GM12864 (cell line): ENCODE results near the gene PRKCZ.

Experiments
- DNase-seq: peaks from one replicate; pipeline ENCODE4 v3.0.0-alpha.2; 2011; ENCODE audit warnings: low read depth
- H3K4me3 ChIP-seq: 2 replicates; pipeline ENCODE4 v1.5.1; 2011; ENCODE audit warnings: mild to moderate bottlenecking, low read depth, low read length, control low read depth
- CTCF ChIP-seq: IDR thresholded peaks from 2 replicates; pipeline ENCODE4 v1.5.1; 2011; ENCODE audit warnings: low read depth, mild to moderate bottlenecking, moderate library complexity, low read length, control low read depth, inconsistent platforms; ENCODE audit errors: missing control alignments

The PRKCZ gene

GRCh38 chr1:2024887-2025286 is 25.3 kb upstream of the PRKCZ start:
- no peak for TF ChIP-seq CTCF
- H3K4me3 ChIP-seq, result no peak overlapping the region
- DNase-seq, result no peak

GRCh38 chr1:2025491-2025981 is 24.7 kb upstream of the PRKCZ start:
- no peak overlapping the region for H3K4me3 ChIP-seq
- no peak for DNase-seq
- TF ChIP-seq CTCF, result no peak

GRCh38 chr1:2027961-2028583 is 22.1 kb upstream of the PRKCZ start:
- no peak overlapping the region for H3K4me3 ChIP-seq
- no peak for DNase-seq
- no peak for TF ChIP-seq CTCF

- no peak for DNase-seq
- no peak overlapping the region for H3K4me3 ChIP-seq
- no peak for TF ChIP-seq CTCF
Measured at GRCh38 chr1:2028870-2029560, 21.2 kb upstream of the PRKCZ start.

GRCh38 chr1:2029561-2029960 is 20.6 kb upstream of the PRKCZ start:
- no peak for DNase-seq
- no peak for TF ChIP-seq CTCF
- no peak overlapping the region for H3K4me3 ChIP-seq

GRCh38 chr1:2030076-2030871 is 19.9 kb upstream of the PRKCZ start:
- DNase-seq, result no peak
- H3K4me3 ChIP-seq, result no peak overlapping the region
- no peak for TF ChIP-seq CTCF
